SU-DHL-6 (cell line): Measurements from ENCODE around the gene EXOC6B.

Source experiments
- H2AFZ ChIP-seq: fragments of 200-600 bp; sonication (generic); 2 replicates; pipeline ENCODE4 v1.6.1; 2014; ENCODE audit warnings: low read depth, mild to moderate bottlenecking, moderate library complexity, mixed read lengths, antibody characterized with exemption, low read length; ENCODE audit not compliant: severe bottlenecking
- H3F3A ChIP-seq: fragments of 200-600 bp; shearing (Covaris generic); 2 replicates; pipeline ENCODE4 v1.6.0; 2016; ENCODE audit warnings: antibody characterized with exemption, mild to moderate bottlenecking; ENCODE audit not compliant: insufficient read depth
- H3K27ac ChIP-seq: fragments of 200-600 bp; sonication (generic); 2 replicates; pipeline ENCODE4 v1.5.1; 2016; ENCODE audit warnings: low read depth, mild to moderate bottlenecking, low read length, moderate library complexity, mixed read lengths
- H3K27me3 ChIP-seq: fragments of 200-600 bp; sonication (generic), shearing (Covaris generic); 2 replicates; pipeline ENCODE4 v1.6.0; 2014; ENCODE audit warnings: mild to moderate bottlenecking, low read length
- H3K36me3 ChIP-seq: fragments of 200-600 bp; sonication (generic); 2 replicates; pipeline ENCODE4 v1.6.1; 2014; ENCODE audit warnings: mild to moderate bottlenecking, low read length, mixed read lengths
- H3K4me2 ChIP-seq: fragments of 300-600, 200-600 bp; shearing (Covaris generic), sonication (generic); 2 replicates; pipeline ENCODE4 v1.6.0; 2014; ENCODE audit warnings: low read length, low read depth, mild to moderate bottlenecking; ENCODE audit not compliant: poor library complexity, severe bottlenecking
- H3K4me3 ChIP-seq: fragments of 200-600 bp; sonication (generic); 2 replicates; pipeline ENCODE4 v1.5.1; 2014; ENCODE audit warnings: antibody characterized with exemption, low read length, mild to moderate bottlenecking, mixed read lengths; ENCODE audit not compliant: insufficient read depth, poor library complexity, severe bottlenecking
- H3K79me2 ChIP-seq: fragments of 200-600 bp; sonication (generic); 2 replicates; pipeline ENCODE4 v1.6.1; 2014; ENCODE audit warnings: mild to moderate bottlenecking, low read length, moderate library complexity; ENCODE audit not compliant: insufficient read depth
- H3K9ac ChIP-seq: fragments of 200-600 bp; sonication (generic); 2 replicates; pipeline ENCODE4 v1.7.0; 2014; ENCODE audit warnings: mild to moderate bottlenecking, low read length
- H3K9me2 ChIP-seq: fragments of 200-600 bp; sonication (generic); replicated peaks from 2 replicates; pipeline ENCODE4 v1.6.1; 2014; ENCODE audit warnings: low read length; ENCODE audit not compliant: insufficient read depth
- H3K9me3 ChIP-seq: fragments of 200-600 bp; sonication (generic); 2 replicates; pipeline ENCODE4 v1.6.1; 2014; ENCODE audit warnings: low read length, mixed read lengths; ENCODE audit not compliant: insufficient read depth
- H4K20me1 ChIP-seq: fragments of 200-600 bp; sonication (generic); 2 replicates; pipeline ENCODE4 v1.6.1; 2014; ENCODE audit warnings: low read depth, mild to moderate bottlenecking, antibody characterized with exemption, low read length, moderate library complexity, mixed read lengths
- CTCF ChIP-seq: fragments of 200-600 bp; sonication (generic); IDR thresholded peaks from one replicate; pipeline ENCODE4 v1.5.1; 2017; ENCODE audit warnings: antibody characterized with exemption, mild to moderate bottlenecking, low read length, moderate library complexity; ENCODE audit not compliant: insufficient read depth, poor library complexity, severe bottlenecking
- EZH2phosphoT487 ChIP-seq: fragments of 200-600 bp; sonication (generic), shearing (Covaris generic); conservative IDR thresholded peaks from 2 replicates; pipeline ENCODE4 v1.6.1; 2018; ENCODE audit warnings: mild to moderate bottlenecking, antibody characterized with exemption, low read length, moderate library complexity, mixed read lengths

The EXOC6B gene

GRCh38 chr2:72573232-72573631 lies 252.6 kb downstream of the EXOC6B start:
- H3K27me3 ChIP-seq = no peaks in the 10 kb centered on the region
- H2AFZ ChIP-seq = no peak overlapping the region
- no peaks in the 10 kb centered on the region for H3K36me3 ChIP-seq
- no peaks in the 10 kb centered on the region for H4K20me1 ChIP-seq
- TF ChIP-seq CTCF (no peak), EZH2phosphoT487 (no peak)
- no peak overlapping the region for H3K9ac ChIP-seq
- no peaks in the 10 kb centered on the region for H3K9me3 ChIP-seq
- H3F3A ChIP-seq = no peaks in the 10 kb centered on the region
- no peak overlapping the region for H3K27ac ChIP-seq
- H3K9me2 ChIP-seq = no peaks in the 10 kb centered on the region
- H3K79me2 ChIP-seq = no peaks in the 10 kb centered on the region
- H3K4me3 ChIP-seq = no peak overlapping the region
- H3K4me2 ChIP-seq = no peak overlapping the region

DNA sequence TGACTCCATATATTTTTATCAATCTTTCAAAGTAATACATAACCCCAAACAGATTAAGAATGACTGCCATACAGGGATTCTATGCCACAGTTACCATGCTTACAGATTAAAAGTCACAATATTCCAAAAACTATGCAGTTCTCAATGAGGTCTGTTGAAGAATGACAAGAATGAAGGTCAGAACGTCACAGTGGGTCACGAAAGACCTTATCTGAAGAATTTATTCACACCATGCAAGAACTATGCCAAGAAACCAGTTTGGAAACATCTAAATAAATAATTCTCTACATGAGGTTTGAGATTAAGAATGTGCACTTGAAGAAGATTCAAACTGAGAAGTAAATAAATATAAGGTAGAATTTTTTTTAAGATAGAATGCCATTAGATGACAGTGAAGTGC lies 253.3 kb downstream of the EXOC6B start:
- H3K9me2 ChIP-seq = no peaks in the 10 kb centered on the region

DNA sequence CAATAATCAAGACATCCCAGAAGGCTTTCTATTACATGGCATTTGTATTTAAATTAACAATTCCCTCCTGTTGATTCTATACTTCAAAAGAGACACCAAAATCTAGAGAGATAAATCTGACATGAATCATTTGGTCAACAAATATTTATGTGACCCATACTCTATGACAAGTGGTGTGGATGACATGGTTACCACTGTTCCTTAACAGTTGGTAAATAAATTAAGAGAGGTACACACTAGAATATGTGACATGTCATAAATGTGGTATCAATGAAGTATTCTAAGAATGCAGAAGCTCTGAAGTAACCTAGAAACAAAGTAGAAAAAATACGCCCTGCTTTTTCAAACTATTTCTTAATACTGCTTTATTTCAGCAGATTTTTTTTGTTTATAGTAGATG lies 255.4 kb downstream of the EXOC6B start:
- H3K27me3 ChIP-seq = no peaks in the 10 kb centered on the region
- H3K27ac ChIP-seq = no peak overlapping the region
- no peak overlapping the region for H3K4me3 ChIP-seq
- H3K36me3 ChIP-seq = no peaks in the 10 kb centered on the region
- no peaks in the 10 kb centered on the region for H3K9me2 ChIP-seq
- H4K20me1 ChIP-seq = no peaks in the 10 kb centered on the region
- TF ChIP-seq EZH2phosphoT487 = no peak
- no peak for TF ChIP-seq CTCF
- no peaks in the 10 kb centered on the region for H3F3A ChIP-seq
- no peaks in the 10 kb centered on the region for H3K79me2 ChIP-seq
- H3K9me3 ChIP-seq = no peaks in the 10 kb centered on the region
- no peak overlapping the region for H2AFZ ChIP-seq
- no peak overlapping the region for H3K9ac ChIP-seq
- H3K4me2 ChIP-seq = no peak overlapping the region

More for the DNA sequence above, 253.3 kb downstream of the EXOC6B start:
- Histone ChIP-seq H3K4me2 (no peak overlapping the region), H3F3A (no peaks in the 10 kb centered on the region), H2AFZ (no peak overlapping the region), H3K36me3 (no peaks in the 10 kb centered on the region), H3K27ac (no peak overlapping the region), H4K20me1 (no peaks in the 10 kb centered on the region), H3K9me3 (no peaks in the 10 kb centered on the region), H3K9ac (no peak overlapping the region), H3K79me2 (no peaks in the 10 kb centered on the region), H3K4me3 (no peak overlapping the region), H3K27me3 (no peaks in the 10 kb centered on the region)
- no peak for TF ChIP-seq CTCF
- TF ChIP-seq EZH2phosphoT487 = no peak
